Left cardiac atrium (tissue), 4 donors: ENCODE results near the gene PHLDA1. TPM values are rescaled to one million over a fixed set of nuclear protein-coding genes. Genes with fewer than 3 reads are reported as not detected.

Experiments
- ATAC-seq, 2 donors: fragments of 200-7000 bp; cut with Tn5 transposase; one replicate each; pipeline ENCODE4 v1.9.1; 2020; ENCODE audit warnings: mild to moderate bottlenecking in 2 of 2, moderate library complexity in 2 of 2
- DNase-seq: peaks from one replicate; pipeline ENCODE4 v3.0.0-alpha.2; 2020
- intact Hi-C, 2 donors: fragments of 100-400 bp; cut with DNase I; formaldehyde crosslinking; loops; one replicate each; pipeline versions ENCODE4 v1.14.1 to v1.15.1; 2022 to 2023
- total RNA-seq, 2 donors: library from RNA; stranded (reverse); fragmentation: NEBNext Ultra II Directional; extraction: Animal tissue kit (Norgen Biotek cat#: 25700); gene quantifications; one replicate each; pipeline ENCODE4 v1.2.1, GENCODE V29; 2021
- donor health status: DM: no; HTN: yes; CAD: no.
- donor health status: DM: no; HTN: yes; CAD: no; lungs with severe emphysema.
- donor health status: DM: yes; HTN: yes; CAD: no.
- donor health status: Dilated cardiomyopathy.

PHLDA1 gene
- total RNA-seq, 2 donors from 2014 or later, result 9.4 to 15.5 TPM

DNA sequence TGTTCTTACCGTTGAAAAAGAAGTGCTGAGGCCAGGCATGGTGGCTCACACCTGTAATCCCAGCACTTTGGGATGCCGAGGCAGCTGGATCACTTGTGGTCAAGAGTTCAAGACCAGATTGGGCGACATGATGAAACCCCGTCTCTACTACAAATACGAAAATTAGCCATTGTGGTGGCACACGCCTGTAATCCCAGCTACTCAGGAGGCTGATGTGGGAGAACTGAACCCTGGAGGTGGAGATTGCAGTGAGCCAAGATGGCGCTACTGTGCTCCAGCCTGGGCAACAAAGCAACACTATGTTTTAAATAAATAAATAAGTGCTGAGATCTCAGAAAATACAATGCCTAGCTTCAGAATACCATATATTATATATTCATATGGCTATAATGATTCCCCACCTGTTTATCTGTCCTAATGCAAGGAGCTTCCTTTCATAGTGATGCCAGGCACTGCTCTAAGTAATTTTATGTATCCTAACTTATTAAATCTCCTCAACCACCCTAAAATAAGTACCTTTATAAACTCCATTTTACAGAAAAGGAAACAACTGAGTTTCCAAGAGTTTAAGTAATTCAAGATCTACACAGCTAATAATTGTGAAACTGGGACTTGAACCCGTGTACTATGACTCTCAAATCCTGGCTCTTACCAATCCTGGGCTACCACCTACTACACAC, 7.3 kb downstream of the PHLDA1 start:
- intact Hi-C loops, result loop anchor here (10.0 kb wide), 2 partner anchors 89 to 309 kb away; no protein-coding TSS in a partner anchor
- no peak for DNase-seq
- no peak for ATAC-seq

DNA sequence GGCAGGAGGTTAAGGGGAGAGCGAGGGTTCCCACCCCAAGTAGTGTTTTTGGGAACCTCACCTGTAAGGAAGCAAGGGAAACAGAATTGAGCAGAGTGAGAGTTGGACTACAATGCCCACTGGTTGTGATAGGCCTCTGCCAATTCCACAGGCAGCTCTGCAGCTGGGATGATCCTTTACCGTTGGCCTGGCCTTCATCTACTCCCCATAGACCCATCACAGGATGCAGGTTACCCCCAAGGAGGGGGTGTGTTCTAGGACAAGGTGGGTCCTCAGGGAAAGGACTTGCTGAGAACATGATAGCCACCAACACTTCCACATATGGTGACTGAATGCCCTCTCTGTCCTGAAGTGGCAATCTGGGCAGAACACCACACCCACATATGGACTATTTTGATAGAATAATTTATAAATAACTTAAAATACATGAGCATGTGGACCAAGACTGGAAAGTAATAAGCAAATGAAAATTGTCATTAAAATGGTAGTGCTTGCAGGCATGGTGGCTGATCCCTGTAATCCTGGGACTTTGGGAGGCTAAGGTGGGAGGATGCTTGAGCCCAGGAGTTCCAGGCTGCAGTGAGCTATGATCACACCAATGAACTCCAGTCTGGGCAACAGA, 8.4 kb downstream of the PHLDA1 start:
- intact Hi-C loops, result loop anchor here (2.0 to 10.0 kb wide), 3 partner anchors 88 to 308 kb away; no protein-coding TSS in a partner anchor
- DNase-seq, result no peak
- ATAC-seq, result no peak

DNA sequence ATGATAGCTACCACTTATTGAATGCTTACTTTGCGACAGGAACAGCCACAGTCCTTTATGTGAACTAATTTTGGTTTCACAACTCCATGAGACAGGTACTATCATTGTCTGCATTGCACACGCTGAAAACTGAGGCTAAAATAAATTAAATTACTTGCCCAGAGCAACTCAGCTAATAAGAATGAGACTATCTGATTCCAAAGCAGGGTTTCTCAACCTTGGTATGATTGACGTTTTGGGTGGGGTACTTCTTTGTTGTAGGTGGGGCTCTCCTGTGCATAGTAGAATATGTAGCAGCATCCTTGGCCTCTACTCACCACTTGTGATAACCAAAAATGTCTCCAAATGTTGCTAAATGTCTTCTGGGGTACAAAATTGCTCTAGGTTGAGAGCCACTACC, 9.1 kb downstream of the PHLDA1 start:
- no peak for DNase-seq
- no peak for ATAC-seq
- intact Hi-C loops, result loop anchor here (2.0 to 10.0 kb wide), 3 partner anchors 88 to 308 kb away; no protein-coding TSS in a partner anchor

DNA sequence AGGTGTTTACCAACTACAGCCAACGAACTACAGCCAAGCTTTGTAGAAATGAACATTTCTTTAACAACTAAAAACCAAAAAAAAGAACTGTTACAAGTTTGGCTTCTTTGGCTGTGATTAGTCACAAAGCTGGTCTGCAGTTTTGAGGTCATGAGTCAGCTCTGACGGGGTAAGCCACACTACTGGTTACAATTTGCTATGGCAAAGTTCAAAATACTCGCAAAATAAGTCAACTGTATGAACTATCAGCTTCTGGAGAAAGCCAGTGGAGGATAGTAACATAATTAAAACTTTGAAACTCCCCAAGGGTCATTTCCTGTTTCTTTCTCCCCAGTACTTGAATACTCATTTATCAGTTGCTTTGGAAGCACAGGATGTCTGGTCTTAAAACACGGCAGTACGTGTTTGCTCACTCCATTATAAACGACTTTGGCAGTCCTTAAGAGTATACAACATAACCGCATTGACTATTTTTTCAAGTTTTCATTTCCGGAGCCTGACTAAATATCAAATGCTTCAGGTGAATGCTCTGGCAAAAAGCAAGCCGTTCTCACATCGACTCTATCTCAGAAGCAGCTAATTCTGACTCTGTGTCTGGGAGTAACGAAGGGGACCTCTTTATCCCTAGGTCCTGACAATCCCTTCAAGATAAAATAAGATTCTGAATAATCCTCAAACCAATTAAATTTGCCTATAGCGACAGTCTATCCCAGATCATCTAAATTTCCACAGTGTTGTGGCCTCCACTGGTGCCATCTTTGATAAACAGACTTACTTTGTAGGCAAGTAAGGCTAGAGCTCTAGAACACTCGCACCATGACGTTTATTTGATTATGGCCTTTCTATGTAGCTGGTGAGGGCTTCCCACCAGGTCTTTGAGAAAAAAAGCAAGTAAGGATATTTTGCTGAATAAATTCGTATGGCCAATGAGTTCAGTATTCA, 10.6 kb downstream of the PHLDA1 start:
- intact Hi-C loops, result loop anchor here (10.0 kb wide), 2 partner anchors 86 to 306 kb away; no protein-coding TSS in a partner anchor
- DNase-seq (no peak), ATAC-seq (peak; percentile 51 to 85)

DNA sequence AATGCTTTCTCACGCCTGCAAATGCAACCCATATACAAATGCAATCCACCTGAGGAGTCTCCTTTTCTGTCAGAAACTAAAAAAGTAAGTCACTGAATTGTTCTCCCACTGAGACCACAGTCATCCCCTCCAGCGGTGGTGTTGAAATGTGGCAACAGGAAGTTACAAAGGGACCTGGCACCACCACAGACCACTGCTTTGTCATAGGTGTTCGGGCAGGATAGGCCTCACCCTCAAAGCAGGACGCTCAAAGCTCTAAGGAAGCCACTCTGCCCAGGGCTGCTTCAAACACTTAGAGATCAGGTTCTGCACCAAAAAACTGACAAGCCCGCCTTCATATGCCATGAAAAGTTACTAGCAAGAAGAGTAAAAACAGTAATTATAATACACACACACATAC, 11.3 kb downstream of the PHLDA1 start:
- ATAC-seq, result peak; percentile 29 to 39
- DNase-seq, result no peak
- intact Hi-C loops, result loop anchor here (10.0 kb wide), 2 partner anchors 85 to 305 kb away; no protein-coding TSS in a partner anchor

DNA sequence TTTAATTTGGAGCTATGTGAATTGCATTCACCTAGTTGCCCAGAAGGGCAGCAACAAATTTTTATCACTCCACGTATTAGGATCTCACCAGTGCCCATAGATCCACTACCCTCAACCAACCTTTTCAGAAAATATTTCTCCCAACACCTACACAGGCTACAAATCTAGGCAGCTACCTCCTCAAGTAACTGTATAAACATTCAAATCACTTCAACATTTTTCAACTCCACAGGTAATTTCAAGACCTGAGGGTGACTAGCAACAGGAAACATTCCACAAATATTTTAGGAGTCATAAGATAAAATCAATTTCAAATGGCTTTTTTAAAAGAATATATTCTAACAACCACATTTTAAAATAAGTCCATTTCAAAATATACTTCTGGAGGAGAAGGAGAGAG, 12.9 kb downstream of the PHLDA1 start:
- intact Hi-C loops, result loop anchor here in 1 of 2 donors (5.0 kb wide), 1 partner anchor 36 kb away; no protein-coding TSS in a partner anchor
- ATAC-seq, result no peak
- no peak for DNase-seq

DNA sequence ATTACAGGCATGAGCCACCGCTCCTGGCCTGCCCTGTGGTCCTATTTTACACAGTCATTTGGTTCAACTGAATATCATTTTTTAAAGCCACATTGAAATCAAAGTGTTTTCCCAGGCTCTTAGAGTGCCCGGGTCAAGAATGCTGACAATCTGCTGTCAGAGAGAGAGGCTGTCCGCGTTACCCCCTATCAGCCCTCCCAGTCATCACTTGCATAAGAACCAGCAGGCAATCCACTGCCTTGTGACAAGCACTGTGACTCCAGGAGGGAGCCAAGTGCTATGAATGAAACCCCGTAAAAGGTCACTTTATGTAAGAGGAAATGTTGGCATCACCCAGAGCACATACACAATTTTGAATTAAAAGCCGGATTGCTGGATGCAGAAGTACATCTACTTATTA, 13.5 kb downstream of the PHLDA1 start:
- DNase-seq, result peak; percentile 52
- peak; percentile 74 to 96 for ATAC-seq
- intact Hi-C loops, result loop anchor here in 1 of 2 donors (5.0 kb wide), 1 partner anchor 36 kb away; no protein-coding TSS in a partner anchor

DNA sequence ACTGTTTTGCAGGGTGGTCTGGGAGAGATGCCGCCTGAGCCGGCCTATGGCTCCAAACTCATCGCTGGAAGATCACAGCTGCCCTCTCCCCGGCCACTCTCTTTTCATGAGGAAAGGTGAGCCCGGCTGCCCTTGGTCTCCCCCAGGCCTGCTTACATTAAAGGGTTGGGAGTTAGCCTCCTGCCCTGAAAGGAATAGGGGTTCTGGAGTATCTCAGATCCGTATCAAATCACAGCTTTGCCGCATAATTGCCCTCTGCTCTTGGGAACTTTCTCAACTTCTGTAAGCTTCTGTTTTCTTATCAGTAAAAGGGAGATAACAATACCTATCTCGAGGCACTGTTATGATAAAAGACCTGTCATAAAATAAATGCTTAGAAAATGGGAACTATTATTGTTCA, 17.6 kb downstream of the PHLDA1 start:
- DNase-seq (no peak), ATAC-seq (no peak)
- intact Hi-C loops, result no loop called here

DNA sequence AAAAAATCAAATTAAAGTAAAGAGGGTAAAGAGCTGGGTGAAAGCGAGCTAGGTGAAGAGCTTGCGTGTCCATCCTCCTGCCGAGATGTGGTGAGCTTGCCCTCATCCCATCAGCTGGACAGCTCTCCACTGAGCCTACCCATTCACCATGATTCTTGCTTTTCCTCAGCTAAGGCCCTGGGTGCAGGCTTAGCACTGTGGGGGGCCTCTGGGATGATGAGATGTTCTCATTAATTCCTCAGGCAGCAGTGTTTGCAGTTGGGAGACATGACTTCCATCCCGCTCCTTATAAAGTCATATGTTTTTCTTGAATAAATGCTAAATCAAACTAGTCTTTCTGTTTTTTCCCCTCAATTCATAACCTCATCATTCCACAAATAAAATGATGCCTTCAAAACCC, 18.0 kb downstream of the PHLDA1 start:
- ATAC-seq, result no peak
- no peak for DNase-seq
- intact Hi-C loops, result no loop called here

DNA sequence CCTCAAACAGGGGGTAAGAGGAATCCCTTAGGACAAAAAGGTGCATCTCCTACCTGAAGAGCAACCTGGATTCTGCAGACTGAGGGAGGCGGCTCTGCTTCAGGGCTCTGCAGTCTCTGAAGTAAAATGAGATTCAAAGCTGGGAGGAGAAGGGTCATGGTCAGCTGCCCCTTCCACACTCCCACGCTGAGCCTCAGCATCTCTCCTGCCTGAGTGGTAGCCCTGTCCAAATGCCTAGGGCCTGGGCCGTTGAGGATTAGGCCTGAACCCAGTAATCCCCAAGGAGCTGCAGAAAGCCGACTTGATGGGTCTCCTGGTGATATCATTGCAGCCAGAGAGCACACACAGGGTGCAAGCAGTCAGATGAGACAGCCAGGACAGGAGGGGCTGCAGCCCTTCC, 18.9 kb downstream of the PHLDA1 start:
- intact Hi-C loops, result no loop called here
- no peak for ATAC-seq
- DNase-seq, result no peak

DNA sequence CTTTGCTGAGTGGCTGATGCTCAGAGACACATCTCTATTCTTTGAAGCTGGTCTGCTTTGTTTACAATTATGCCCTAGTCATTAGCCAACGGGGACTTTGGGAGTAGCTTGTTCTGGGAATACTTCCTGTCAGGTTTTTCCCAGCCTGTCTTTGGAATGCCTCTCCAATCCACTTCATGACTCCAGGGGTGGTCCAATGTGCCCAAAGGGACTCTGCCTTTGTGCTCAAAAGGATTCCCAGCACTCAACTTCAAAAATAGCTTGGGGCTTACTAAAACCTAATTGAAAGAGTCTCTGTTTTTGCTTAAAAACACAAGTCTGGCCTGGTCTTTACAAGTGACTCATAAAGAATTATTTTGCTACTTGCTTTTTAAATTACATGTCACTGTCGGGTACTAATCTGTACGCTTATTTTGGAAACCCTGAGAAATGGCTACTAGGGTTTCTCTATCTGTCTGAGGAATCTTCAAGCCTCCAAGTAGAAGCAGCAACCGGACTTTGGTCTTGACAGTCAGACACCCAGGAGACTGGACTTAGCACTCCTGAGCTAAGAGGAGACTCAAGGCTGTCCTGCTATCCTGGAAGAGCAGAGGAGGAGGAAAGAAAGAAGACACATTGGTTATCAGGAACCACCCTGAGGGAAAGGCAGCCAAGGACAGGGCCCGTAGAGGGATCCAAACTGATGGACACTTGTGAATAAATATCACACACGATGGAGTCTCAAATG, 20.7 kb downstream of the PHLDA1 start:
- no peak for DNase-seq
- no peak for ATAC-seq
- intact Hi-C loops, result no loop called here

DNA sequence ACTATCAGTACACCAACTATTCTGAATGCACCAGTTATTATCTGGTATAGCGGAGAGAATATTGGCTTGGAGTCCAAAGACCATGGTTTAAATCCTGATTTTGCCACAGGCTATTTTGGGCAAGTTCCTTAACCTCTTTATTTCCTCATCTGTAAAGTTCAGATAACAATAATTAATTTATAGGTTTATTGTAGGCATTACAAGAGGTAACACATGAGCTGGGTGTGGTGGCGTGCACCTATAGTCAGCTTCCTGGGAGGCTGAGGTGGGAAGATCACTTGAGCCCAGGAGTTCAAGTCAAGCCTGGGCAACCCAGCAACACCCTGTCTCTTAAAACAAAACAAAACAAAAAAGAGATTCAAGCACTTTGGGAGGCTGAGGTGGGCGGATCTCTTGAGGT, 23.1 kb downstream of the PHLDA1 start:
- intact Hi-C loops, result no loop called here
- ATAC-seq, result no peak
- no peak for DNase-seq

DNA sequence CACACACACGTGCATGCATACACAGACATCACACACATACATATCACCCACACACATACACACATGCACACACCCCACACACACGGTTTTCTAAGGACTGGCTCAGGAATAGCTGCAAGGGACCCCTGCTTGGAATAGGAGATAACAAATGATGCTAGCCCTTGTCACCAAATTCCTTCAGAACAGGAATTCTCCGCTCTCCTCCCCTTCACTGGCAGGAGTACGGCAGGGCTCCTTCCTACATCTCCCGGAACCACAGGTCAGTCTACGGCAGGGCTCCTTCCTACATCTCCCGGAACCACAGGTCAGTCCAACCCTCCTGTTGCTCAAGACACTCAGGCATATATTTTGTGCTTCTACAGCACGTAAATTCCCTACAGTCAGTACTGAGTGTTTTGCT, 23.9 kb downstream of the PHLDA1 start:
- DNase-seq (no peak), ATAC-seq (no peak)
- intact Hi-C loops, result no loop called here

DNA sequence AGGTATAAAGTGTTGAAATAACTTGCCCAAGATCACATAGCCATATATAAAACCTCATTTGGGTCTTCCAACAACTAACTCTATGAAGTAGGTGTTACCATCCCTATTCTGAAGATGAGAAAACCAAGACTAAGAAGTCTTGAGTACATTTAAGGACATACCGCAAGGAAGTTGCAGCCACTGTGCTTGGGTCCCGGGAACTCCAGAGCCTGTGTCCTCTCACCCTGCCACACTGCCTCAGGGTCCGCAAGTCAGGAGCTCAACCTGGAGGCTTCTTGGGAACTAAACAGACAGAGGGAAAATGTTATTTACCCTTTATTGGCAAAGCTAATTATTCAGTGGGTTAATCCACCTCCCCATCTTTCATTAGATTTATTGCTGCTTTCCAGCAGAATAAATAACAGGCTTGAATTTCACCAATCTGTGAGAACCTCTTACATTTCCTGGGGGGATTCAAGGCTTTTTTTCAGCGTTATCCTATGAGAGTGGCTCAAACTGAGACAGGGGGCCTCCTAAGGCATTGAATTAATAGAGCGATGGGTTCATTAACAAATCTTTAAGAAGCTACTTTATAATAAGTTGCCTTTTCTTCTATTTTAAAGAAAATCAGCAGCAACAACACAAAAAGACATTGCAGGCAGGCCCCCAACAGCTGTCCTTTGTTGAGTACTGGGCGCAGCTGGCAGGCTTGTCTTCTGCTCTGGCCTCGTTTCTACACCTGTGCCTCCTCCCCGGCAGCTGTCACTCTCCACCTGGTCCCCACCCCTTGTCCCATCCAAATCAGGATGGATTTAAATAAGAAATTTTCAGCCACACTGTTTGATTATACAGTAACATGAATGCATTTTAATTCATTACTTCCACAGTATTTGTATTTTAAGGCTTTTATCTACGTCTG, 25.3 kb downstream of the PHLDA1 start:
- ATAC-seq (no peak), DNase-seq (no peak)
- intact Hi-C loops, result no loop called here

DNA sequence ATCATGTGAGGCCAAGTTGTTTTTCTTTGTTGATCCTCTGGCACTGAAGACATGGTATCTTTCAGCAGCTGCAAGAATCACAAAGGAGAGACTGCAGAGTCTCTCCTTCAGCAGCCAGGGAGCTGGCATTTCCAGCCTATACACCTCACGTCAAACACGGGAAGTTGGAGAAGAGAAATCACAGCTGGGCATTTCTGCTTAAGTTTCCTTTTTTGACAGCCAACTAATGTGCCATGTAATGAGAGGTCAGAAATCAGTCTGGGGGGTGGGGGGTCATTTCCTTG, 28.3 kb downstream of the PHLDA1 start:
- intact Hi-C loops, result no loop called here
- no peak for ATAC-seq
- DNase-seq, result no peak

DNA sequence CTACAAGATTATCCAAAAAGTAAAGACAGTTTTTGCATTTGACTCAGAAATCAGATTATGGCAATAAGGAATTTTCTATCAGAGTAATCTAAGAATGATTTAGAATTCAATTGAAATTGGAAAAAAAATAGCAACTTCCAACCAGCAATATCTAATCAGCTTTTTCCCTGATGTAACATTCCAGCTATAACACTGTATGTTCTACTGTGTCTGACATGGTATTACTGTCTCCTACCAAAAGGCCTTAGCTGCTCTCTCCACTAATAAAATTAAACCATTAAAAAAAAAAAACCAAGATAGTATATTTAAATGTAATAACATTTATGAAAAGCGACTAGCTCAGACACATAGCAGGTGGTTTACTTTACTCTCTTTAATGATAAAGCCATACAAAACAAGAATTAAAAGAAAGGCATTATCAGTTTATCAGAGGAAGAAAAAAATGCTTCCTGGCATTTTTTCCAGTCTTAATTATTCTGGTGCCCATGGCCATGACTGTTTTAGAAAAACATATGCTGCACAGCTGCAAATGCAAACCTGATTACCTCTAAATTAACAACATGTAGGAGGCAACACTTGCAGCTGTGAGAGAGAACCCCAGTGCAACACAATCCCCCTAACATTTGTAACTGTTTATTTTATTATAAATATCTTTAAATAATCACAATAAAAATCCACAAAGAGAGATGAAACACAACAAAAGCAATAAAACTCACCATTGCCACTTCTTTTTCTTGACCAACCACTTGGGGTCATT, 28.8 kb downstream of the PHLDA1 start:
- intact Hi-C loops, result no loop called here
- DNase-seq, result no peak
- no peak for ATAC-seq

DNA sequence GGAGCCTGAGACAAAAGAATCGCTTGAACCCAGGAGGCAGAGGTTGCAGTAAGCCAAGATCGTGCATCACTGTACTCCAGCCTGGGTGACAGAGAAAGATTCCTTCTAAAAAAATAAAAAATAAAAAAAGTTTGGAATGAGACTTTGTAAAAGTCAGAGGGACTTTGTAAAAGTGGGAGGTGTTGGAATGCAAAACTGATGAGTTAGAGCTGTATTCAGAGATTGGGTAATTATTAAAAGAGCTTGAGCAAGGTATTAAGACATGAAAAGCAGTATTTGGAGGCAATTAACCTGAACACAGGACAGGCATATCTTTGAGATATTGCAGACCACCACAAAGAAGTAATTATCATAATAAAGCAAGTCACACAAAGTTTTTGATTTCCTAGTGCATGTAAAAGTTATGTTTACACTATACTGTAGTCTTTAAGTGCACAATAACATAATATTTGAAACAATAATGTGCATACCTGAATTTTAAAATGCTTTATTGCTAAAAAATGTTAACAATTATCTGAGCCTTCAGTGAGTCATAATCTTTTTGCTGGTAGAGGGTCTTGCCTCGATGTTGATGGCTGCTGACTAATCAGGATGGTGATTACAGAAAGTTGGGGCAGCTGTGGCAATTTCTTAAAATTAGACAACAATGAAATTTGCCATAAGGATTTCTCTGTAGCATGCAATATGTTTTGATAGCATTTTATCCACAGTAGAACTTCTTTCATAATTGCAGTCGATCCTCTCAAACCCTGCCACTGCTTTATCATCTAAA, 33.1 kb downstream of the PHLDA1 start:
- DNase-seq, result no peak
- no peak for ATAC-seq
- intact Hi-C loops, result no loop called here
